GM19193 (cell line): ENCODE measurements around the gene ARHGAP20.

Experiments used
- POLR2A ChIP-seq: IDR thresholded peaks from 4 replicates; pipeline ENCODE4 v1.6.1; 2011; ENCODE audit not compliant: insufficient read depth, insufficient read length; ENCODE audit errors: extremely low read depth

ARHGAP20 gene

DNA sequence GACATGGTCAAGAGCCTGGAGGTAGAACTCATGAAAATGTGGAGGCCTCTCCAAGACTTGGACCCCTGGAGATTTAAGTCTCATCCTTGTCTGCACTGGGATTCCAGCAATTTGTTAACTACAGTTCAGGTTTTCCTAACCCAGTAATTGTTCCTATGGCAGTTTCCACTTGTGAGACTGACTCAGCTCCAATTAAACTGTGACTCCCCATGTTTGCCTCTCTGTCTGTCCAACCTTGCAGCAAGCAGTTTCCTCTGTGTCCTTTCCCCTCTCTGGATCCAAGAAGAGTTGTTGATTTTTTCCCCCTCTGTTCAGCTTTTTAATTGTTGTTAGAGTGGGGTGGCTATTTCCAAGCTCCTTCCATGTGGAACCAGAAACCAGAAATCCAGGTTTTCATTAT is 16.2 kb upstream of the ARHGAP20 start:
- TF ChIP-seq POLR2A, result no peak

DNA sequence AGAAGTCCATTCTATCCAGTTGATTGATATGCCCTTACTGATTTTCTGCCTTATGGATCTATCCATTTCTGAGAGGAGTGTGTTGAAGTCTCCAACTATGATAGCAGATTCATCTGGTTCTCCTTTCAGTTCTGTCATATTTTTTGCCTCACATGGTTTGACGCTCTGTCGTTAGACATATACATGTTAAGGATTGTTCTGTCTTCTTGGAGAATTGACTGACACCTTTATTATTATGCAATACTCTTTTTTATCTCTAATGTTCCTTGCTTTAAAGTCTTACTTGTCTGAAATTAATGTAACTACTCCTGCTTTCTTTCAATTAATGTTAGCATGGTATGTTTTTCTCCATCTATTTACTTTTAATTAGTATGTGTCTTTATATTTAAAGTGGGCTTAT is 12.1 kb upstream of the ARHGAP20 start:
- no peak for TF ChIP-seq POLR2A

GRCh38 chr11:110720431-110721275 is 8.4 kb upstream of the ARHGAP20 start:
- no peak for TF ChIP-seq POLR2A

DNA sequence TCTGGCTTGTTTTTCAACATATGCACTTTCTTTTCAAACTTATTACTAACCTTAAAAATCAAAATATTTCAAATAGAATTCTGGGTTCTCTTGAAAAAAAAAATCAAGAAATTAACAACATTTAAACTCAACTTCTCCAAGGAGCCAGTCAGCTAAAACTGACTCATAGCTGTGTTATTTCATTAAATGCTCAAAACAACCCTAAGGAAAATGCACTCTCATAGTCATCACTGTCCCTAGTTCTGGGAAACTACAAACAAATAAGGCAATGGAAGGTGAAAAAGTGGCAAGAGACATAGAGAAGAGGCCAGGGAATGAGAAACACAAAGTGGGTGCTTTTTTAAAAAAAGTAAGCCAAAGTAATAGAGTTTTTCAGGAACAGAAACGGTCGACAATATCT is 4.1 kb upstream of the ARHGAP20 start:
- TF ChIP-seq POLR2A, result no peak

DNA sequence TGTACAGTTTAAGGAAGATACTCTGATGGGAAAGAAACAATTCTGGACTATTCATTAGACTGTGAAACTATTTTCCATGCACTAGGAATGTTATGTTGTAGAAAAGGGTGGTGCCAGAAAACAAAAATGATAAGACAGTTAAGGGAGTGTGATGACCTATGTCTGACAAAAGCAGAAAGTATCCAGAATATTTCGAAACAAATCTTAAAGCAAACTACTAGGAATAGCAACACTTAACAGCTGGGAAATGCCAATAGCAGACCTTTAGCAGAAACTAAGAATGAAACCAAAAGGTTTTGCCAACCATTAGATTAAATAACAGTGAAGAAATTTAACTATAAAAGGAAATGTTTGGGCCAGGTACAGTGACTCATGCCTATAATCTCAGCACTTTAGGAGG is 3.3 kb upstream of the ARHGAP20 start:
- TF ChIP-seq POLR2A, result no peak

- no peak for TF ChIP-seq POLR2A
These were observed 1.2 kb upstream of the ARHGAP20 start for GRCh38 chr11:110713449-110713776.

GRCh38 chr11:110712659-110713448 is 617 bp upstream of the ARHGAP20 start:
- no peak for TF ChIP-seq POLR2A

GRCh38 chr11:110711448-110711775 is 825 bp downstream of the ARHGAP20 start:
- TF ChIP-seq POLR2A, result no peak

GRCh38 chr11:110710628-110711381 is 1.4 kb downstream of the ARHGAP20 start:
- no peak for TF ChIP-seq POLR2A

DNA sequence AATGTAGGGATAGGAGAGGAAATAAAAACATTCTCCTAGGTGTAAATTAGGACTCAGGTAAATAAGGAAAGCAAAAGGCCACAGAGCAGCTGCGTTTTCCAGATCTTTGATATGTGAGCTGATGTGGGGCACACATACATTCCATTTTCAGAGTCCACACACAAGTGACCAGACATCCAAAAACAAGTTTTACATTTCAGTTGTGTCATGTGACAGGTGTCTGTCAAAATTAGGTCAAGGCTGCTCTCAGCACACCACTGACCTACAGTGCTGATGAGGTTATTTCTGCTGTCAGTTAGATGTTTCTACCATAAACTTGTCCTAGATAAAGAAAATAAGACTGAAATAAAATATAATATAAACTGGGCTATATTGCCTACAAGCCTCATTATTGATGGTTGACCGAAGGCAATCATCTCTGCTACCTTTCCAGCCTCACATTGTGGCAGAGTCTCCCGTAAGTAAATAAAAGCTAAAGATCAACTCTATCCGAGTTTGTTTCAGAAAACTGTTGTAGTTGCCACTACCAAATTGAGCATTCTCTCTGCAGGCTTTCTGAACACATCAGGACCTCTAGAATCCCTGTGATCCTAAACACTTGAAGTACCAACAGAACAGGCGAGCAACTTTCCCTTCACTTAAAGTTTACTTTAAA is 7.9 kb downstream of the ARHGAP20 start:
- TF ChIP-seq POLR2A, result no peak

- TF ChIP-seq POLR2A, result no peak
These were observed 20.3 kb downstream of the ARHGAP20 start for GRCh38 chr11:110691926-110692325.

GRCh38 chr11:110689306-110689705 is 22.9 kb downstream of the ARHGAP20 start:
- no peak for TF ChIP-seq POLR2A

- TF ChIP-seq POLR2A, result no peak
These were observed 32.8 kb downstream of the ARHGAP20 start for GRCh38 chr11:110679323-110679975.

DNA sequence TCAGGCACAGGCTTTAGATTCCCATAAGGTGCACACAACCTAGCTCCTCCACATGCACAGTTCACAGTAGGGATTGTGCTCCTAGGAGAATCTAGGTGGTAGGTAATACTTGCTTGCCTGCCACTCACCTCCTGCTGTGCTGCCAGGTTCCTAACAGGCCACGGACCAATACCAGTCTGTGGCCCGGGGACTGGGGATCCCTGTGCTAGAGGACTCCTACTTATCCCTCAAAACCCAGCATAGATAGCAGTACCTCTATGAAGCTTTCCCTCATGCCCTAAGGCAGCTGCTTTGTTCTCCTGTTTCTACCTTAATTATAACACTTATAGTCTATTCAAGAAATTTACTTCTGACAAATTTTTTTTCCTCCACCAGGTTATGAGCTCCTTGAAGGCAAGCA is 36.7 kb downstream of the ARHGAP20 start:
- TF ChIP-seq POLR2A, result no peak

- no peak for TF ChIP-seq POLR2A
These were observed 46.4 kb downstream of the ARHGAP20 start for GRCh38 chr11:110665689-110666465.

DNA sequence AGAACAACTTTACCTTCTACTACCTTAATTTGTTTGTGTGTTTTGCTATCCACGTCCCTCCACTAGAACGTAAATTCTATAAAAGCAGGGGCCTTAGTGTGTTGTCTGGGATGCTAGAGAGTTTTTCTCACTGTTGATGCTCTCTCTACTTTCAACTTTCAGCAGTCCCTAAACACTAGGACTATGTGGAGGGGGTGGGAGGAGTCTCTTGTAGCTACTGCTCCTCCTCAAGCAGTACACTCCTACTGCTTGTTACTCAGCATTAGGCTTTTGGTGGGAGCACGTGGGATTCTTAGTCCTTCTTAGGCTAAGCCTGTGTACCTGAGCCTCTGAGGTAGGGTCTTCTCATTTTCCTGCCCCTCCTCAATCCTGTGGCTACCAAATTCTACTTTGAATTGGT is 56.3 kb downstream of the ARHGAP20 start:
- no peak for TF ChIP-seq POLR2A
